Spleen (tissue), 7 donors: ENCODE measurements around the gene MFSD1.

Source experiments
- CTCF ChIP-seq, 11 experiments: fragments of 200-600 bp in 7 of 11; fragments of 450-650 bp in 4 of 11; sonication (generic) in 4 of 11; IDR thresholded peaks in 8 of 11; conservative IDR thresholded peaks in 3 of 11; 1 replicate in 7 of 11; 2 replicates in 4 of 11; pipeline versions ENCODE4 v1.4.0 to v1.8.0; 2016 to 2021; ENCODE audit warnings: antibody characterized with exemption in 11 of 11, inconsistent platforms in 4 of 11, mild to moderate bottlenecking in 1 of 11
- POLR2A ChIP-seq, 3 donors: fragments of 450-650 bp; IDR thresholded peaks; one replicate each; pipeline ENCODE4 v1.5.1; 2017; ENCODE audit warnings: antibody characterized with exemption in 3 of 3, mild to moderate bottlenecking in 1 of 3
- donor health status: DM: no; HTN: no; CAD: no; lungs with moderate emphysema.
- donor health status: DM: no; HTN: no; CAD: no.
- donor health status: DM: no; HTN: no; CAD: no.

GRCh38 chr3:158769952-158770740 lies 31.7 kb upstream of the MFSD1 start:
- no peak for TF ChIP-seq CTCF (IDR thresholded peaks at IDR 0.05 in 8 of 11, conservative IDR thresholded peaks at IDR 0.05 in 3 of 11)
- no peak for TF ChIP-seq POLR2A (IDR thresholded peaks at IDR 0.05)
